SU-DHL-6 (cell line): ENCODE results near the gene CD244.

Source experiments
- EZH2phosphoT487 ChIP-seq: fragments of 200-600 bp; sonication (generic), shearing (Covaris generic); conservative IDR thresholded peaks from 2 replicates; pipeline ENCODE4 v1.6.1; 2018; ENCODE audit warnings: mild to moderate bottlenecking, antibody characterized with exemption, low read length, moderate library complexity, mixed read lengths
- TF ChIP-seq, protein P1 (sequence below): fragments of 200-600 bp; sonication (generic); IDR thresholded peaks from one replicate; pipeline ENCODE4 v1.5.1; 2017; ENCODE audit warnings: antibody characterized with exemption, mild to moderate bottlenecking, low read length, moderate library complexity; ENCODE audit not compliant: insufficient read depth, poor library complexity, severe bottlenecking

- no peak for TF ChIP-seq EZH2phosphoT487
- TF ChIP-seq, protein P1, sequence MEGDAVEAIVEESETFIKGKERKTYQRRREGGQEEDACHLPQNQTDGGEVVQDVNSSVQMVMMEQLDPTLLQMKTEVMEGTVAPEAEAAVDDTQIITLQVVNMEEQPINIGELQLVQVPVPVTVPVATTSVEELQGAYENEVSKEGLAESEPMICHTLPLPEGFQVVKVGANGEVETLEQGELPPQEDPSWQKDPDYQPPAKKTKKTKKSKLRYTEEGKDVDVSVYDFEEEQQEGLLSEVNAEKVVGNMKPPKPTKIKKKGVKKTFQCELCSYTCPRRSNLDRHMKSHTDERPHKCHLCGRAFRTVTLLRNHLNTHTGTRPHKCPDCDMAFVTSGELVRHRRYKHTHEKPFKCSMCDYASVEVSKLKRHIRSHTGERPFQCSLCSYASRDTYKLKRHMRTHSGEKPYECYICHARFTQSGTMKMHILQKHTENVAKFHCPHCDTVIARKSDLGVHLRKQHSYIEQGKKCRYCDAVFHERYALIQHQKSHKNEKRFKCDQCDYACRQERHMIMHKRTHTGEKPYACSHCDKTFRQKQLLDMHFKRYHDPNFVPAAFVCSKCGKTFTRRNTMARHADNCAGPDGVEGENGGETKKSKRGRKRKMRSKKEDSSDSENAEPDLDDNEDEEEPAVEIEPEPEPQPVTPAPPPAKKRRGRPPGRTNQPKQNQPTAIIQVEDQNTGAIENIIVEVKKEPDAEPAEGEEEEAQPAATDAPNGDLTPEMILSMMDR: no peak
Measured at GRCh38 chr1:160806784-160807183, 55.9 kb downstream of the CD244 start.
